ENCODE results near the gene ENTREP1.

DNA sequence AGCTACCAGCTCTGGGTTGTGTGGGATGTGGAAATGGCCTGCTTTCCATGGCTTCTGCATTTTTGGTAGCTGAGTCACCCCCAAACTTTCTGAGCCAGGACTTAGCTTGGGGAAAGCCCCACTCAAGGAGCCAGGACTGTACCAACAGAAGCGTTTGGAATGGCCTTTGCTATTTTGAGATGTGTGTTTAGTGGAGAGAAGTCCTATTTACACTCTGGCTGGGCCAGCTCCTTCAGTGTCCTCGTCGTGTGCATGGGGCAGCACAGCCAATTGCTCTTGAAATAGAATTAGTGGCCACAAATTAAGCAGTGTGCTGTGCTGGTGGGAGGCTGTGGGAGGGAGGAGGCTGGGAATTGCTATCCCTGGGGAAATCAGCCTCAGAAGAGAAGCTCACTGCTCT, 51.6 kb downstream of the ENTREP1 start:
- TF ChIP-seq, protein P1, sequence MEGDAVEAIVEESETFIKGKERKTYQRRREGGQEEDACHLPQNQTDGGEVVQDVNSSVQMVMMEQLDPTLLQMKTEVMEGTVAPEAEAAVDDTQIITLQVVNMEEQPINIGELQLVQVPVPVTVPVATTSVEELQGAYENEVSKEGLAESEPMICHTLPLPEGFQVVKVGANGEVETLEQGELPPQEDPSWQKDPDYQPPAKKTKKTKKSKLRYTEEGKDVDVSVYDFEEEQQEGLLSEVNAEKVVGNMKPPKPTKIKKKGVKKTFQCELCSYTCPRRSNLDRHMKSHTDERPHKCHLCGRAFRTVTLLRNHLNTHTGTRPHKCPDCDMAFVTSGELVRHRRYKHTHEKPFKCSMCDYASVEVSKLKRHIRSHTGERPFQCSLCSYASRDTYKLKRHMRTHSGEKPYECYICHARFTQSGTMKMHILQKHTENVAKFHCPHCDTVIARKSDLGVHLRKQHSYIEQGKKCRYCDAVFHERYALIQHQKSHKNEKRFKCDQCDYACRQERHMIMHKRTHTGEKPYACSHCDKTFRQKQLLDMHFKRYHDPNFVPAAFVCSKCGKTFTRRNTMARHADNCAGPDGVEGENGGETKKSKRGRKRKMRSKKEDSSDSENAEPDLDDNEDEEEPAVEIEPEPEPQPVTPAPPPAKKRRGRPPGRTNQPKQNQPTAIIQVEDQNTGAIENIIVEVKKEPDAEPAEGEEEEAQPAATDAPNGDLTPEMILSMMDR (IDR thresholded peaks at IDR 0.05), result no peak
- no peak for TF ChIP-seq EZH2 (IDR thresholded peaks at IDR 0.05)

Measured in neural progenitor cell (in vitro differentiated cells).